ENCODE measurements around the gene SIK2.

SIK2 gene

DNA sequence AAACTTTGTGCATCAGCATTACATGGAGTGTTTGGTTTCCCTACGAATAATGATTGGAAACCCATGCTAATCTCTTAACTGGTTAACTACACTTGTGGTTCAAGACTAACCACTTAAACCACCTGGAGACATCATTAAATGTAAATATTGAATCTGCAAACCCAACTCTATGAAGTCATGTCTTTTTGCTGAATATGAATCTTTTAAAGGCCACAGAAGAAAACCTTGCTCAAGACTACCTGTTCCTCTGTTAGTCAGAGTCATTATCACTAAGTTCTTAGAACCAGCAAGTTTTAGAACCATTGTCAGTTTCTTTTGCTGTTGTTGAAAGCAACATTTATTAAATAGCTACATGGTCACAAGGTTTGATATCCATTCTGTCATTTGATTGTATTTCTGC lies 70.7 kb downstream of the SIK2 start:
- in situ Hi-C loops (cut with HindIII; ENCODE audit: low sequenced_read_pairs) = no loop called here
- DNase-seq (ENCODE audit: low read depth) = no peak
- TF ChIP-seq, protein P1, sequence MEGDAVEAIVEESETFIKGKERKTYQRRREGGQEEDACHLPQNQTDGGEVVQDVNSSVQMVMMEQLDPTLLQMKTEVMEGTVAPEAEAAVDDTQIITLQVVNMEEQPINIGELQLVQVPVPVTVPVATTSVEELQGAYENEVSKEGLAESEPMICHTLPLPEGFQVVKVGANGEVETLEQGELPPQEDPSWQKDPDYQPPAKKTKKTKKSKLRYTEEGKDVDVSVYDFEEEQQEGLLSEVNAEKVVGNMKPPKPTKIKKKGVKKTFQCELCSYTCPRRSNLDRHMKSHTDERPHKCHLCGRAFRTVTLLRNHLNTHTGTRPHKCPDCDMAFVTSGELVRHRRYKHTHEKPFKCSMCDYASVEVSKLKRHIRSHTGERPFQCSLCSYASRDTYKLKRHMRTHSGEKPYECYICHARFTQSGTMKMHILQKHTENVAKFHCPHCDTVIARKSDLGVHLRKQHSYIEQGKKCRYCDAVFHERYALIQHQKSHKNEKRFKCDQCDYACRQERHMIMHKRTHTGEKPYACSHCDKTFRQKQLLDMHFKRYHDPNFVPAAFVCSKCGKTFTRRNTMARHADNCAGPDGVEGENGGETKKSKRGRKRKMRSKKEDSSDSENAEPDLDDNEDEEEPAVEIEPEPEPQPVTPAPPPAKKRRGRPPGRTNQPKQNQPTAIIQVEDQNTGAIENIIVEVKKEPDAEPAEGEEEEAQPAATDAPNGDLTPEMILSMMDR (IDR thresholded peaks at IDR 0.05; ENCODE audit: low read depth, low read length, missing control alignments) = no peak
- H3K4me3 ChIP-seq (ENCODE audit: low read depth, low read length) = no peak overlapping the region

DNA sequence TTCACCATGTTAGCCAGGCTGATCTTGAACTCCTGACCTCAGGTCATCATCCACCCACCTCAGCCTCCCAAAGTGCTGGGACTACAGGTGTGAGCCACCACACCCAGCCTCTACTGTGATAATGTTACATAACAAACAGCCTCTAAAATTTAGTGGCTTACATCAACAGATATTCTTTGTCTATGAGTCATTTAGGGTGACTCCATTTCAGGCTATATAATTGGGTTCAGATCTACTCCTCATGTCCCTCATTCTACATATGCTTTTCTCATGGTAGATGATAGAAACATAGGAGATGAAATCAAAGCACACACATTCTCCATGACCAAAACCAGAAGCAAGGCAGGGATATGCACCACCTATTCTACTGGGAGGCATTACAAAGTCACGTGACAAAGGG lies 72.7 kb downstream of the SIK2 start:
- DNase-seq (ENCODE audit: low read depth) = no peak
- in situ Hi-C loops (cut with HindIII; ENCODE audit: low sequenced_read_pairs) = no loop called here
- TF ChIP-seq, protein P1 (IDR thresholded peaks at IDR 0.05; ENCODE audit: low read depth, low read length, missing control alignments) = no peak
- H3K4me3 ChIP-seq (ENCODE audit: low read depth, low read length) = no peak overlapping the region

DNA sequence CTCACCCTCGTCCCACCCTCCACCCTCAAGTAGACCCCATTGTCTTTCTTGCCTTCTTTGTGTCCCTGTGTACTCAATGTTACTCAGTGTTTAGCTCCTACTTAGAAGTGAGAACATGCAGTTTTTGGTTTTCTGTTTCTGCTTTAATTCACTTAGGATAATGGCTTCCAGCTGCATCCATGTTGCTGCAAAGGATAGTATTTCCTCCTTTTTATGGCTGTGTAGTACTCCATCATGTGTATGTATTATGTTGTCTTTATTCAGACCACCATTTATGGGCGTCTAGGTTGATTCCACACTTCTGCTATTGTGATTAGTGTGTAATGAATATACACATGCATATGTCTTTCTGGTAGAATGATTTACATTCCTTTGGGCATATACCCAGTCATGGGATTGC lies 73.6 kb downstream of the SIK2 start:
- in situ Hi-C loops (cut with HindIII; ENCODE audit: low sequenced_read_pairs) = no loop called here
- no peak overlapping the region for H3K4me3 ChIP-seq (ENCODE audit: low read depth, low read length)
- DNase-seq (ENCODE audit: low read depth) = no peak
- TF ChIP-seq, protein P1 (IDR thresholded peaks at IDR 0.05; ENCODE audit: low read depth, low read length, missing control alignments) = no peak

DNA sequence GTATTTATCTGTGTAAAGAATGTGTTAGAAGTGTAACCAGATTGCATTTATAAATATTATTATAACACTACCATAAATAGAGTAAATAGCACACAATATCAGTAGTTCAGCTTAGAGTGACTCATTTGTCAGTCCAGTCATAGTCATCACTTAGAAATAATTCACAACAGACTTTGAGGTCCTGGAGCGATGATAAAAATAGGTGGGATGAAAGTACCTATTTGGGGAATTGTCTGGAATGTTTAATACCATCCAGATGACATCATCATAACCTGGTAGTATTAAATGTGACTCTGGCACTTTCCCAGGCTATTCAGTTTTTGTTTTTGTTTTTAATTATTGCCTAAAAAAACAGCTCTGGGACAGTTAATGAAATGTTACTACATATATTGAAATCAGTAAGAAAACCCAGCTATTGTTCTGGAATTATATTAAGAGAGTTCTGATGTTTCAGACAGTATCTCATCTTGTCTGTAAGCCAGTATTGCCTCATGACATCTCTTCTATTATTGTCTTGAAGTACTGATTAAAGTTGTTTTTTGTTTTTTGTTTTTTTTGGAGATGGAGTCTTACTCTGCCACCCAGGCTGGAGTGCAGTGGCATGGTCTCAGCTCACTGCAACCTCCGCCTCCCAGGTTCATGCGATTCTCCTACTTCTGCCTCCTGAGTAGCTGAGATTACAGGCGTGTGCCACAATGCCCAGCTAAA lies 74.8 kb downstream of the SIK2 start:
- no peak overlapping the region for H3K4me3 ChIP-seq (ENCODE audit: low read depth, low read length)
- TF ChIP-seq, protein P1 (IDR thresholded peaks at IDR 0.05; ENCODE audit: low read depth, low read length, missing control alignments) = no peak
- no peak for DNase-seq (ENCODE audit: low read depth)
- in situ Hi-C loops (cut with HindIII; ENCODE audit: low sequenced_read_pairs) = no loop called here

DNA sequence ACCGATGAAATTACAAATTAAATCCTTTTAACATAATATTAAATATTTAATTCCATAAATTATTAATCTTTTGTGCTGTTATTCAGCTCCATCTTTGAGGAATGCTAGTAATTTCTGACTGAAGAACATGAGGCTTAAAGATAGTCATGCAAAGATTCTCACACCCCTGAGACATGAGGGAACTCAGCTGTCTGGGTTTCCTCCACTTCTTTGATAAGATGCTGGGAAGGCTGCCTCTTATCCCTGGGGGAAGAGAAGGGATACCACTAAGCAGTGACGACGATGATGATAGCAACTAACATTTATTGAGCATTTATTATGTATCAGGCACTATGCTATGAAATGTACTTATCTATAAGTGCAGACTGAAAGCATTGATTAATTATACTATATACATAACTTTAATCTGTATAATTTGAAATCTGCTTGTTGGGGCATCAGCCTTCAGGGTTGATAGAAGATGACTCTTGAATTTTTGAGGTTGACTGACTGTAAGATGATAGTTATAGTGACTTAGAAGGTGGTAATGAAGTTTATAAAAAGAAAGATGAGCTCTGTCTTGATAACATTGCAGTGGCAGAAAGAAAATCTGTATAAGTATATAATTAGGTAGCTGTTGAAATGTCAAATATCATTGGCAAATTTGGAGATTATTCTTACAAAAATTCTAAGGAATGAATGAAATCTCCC lies 78.4 kb downstream of the SIK2 start:
- in situ Hi-C loops (cut with HindIII; ENCODE audit: low sequenced_read_pairs) = no loop called here
- H3K4me3 ChIP-seq (ENCODE audit: low read depth, low read length) = no peak overlapping the region
- TF ChIP-seq, protein P1 (IDR thresholded peaks at IDR 0.05; ENCODE audit: low read depth, low read length, missing control alignments) = no peak
- no peak for DNase-seq (ENCODE audit: low read depth)

- TF ChIP-seq, protein P1 (IDR thresholded peaks at IDR 0.05; ENCODE audit: low read depth, low read length, missing control alignments) = no peak
- DNase-seq (ENCODE audit: low read depth) = no peak
- H3K4me3 ChIP-seq (ENCODE audit: low read depth, low read length) = no peak overlapping the region
- in situ Hi-C loops (cut with HindIII; ENCODE audit: low sequenced_read_pairs) = no loop called here
Observed at GRCh38 chr11:111683806-111684205, 81.6 kb downstream of the SIK2 start.

All from astrocyte of the cerebellum (primary cell).